AML-193 (cell line): ENCODE measurements around the gene ACHE.
"Not testable (repeated sequence)": the region's sequence is repeated elsewhere in the genome, so short reads cannot be mapped to it uniquely, and the experiment has no call there.

Source experiments
- DNase-seq, 2 experiments: peaks; one replicate each; lab custom pipeline; 2025; lab: John Stamatoyannopoulos, UW

The ACHE gene

GRCh38 chr7:100895701-100895955, at the start of gene ACHE:
TSS of gene ACHE (minus strand) at chr7:100895888. CDS start at chr7:100894232, 1,656 bp downstream.
- DNase-seq: no peak

- no peak for DNase-seq
Observed at GRCh38 chr7:100944138-100944537, 48.5 kb upstream of the ACHE start.

GRCh38 chr7:100943693-100944092, 48.0 kb upstream of the ACHE start:
- no peak for DNase-seq

- DNase-seq: no peak
Observed at GRCh38 chr7:100942045-100942774, 46.5 kb upstream of the ACHE start.

- not testable (repeated sequence) for DNase-seq
Observed at GRCh38 chr7:100936167-100936566, 40.5 kb upstream of the ACHE start.

GRCh38 chr7:100935381-100935780, 39.7 kb upstream of the ACHE start:
- DNase-seq: not testable (repeated sequence)

- DNase-seq: no peak
Observed at GRCh38 chr7:100933734-100934133, 38.0 kb upstream of the ACHE start.

GRCh38 chr7:100929808-100930174, 34.1 kb upstream of the ACHE start:
- no peak for DNase-seq

- DNase-seq: not testable (repeated sequence)
Observed at GRCh38 chr7:100923616-100924015, 27.9 kb upstream of the ACHE start.

- no peak for DNase-seq
Observed at GRCh38 chr7:100921039-100921438, 25.4 kb upstream of the ACHE start.

GRCh38 chr7:100919779-100920437, 24.2 kb upstream of the ACHE start:
- not testable (repeated sequence) for DNase-seq

- not testable (repeated sequence) for DNase-seq
Observed at GRCh38 chr7:100919335-100919734, 23.6 kb upstream of the ACHE start.

GRCh38 chr7:100914879-100915447, 19.3 kb upstream of the ACHE start:
- no peak for DNase-seq

GRCh38 chr7:100914208-100914878, 18.7 kb upstream of the ACHE start:
- no peak for DNase-seq

- DNase-seq: no peak
Observed at GRCh38 chr7:100911484-100911883, 15.8 kb upstream of the ACHE start.

- DNase-seq: peak; percentile 15 to 16
Observed at GRCh38 chr7:100910443-100910842, 14.8 kb upstream of the ACHE start.

- no peak for DNase-seq
Observed at GRCh38 chr7:100908512-100908911, 12.8 kb upstream of the ACHE start.

- DNase-seq: no peak
Observed at GRCh38 chr7:100902638-100903037, 7.0 kb upstream of the ACHE start.

GRCh38 chr7:100901921-100902332, 6.2 kb upstream of the ACHE start:
- no peak for DNase-seq

- DNase-seq: no peak
Observed at GRCh38 chr7:100900978-100901377, 5.3 kb upstream of the ACHE start.

- DNase-seq: no peak
Observed at GRCh38 chr7:100899432-100899831, 3.7 kb upstream of the ACHE start.

- DNase-seq: no peak
Observed at GRCh38 chr7:100897772-100898454, 2.2 kb upstream of the ACHE start.
